CD14-positive monocyte (primary cell): ENCODE measurements around the gene VTN. TPM values are rescaled to one million over a fixed set of nuclear protein-coding genes. Genes with fewer than 3 reads are reported as not detected.

Source experiments
- DNase-seq, 3 donors: peaks; one replicate each; pipeline ENCODE4 v3.0.0-alpha.2; 2011 to 2022
- H2AFZ ChIP-seq: 2 replicates; pipeline ENCODE4 v1.6.0; 2012; ENCODE audit warnings: mild to moderate bottlenecking, low read depth, low read length, inconsistent platforms; ENCODE audit not compliant: insufficient read depth, poor library complexity, severe bottlenecking
- H3K27ac ChIP-seq, 2 donors: 1 replicate in 1 of 2; 2 replicates in 1 of 2; pipeline ENCODE4 v1.5.1; 2012 to 2013; ENCODE audit warnings: low read length in 2 of 2, control low read depth in 1 of 2, inconsistent platforms in 1 of 2, low read depth in 1 of 2, mild to moderate bottlenecking in 1 of 2
- H3K27me3 ChIP-seq, 2 donors: one replicate each; pipeline versions ENCODE4 v1.6.0 to v1.6.1; 2011 to 2013; ENCODE audit warnings: low read length in 2 of 2; ENCODE audit not compliant: control insufficient read depth in 2 of 2, insufficient read depth in 2 of 2
- H3K36me3 ChIP-seq, 2 donors: replicated peaks in 1 of 2; 1 replicate in 1 of 2; 2 replicates in 1 of 2; pipeline versions ENCODE4 v1.5.1 to v1.6.1; 2012 to 2013; ENCODE audit warnings: low read length in 2 of 2, control low read depth in 1 of 2, inconsistent platforms in 1 of 2, mild to moderate bottlenecking in 1 of 2; ENCODE audit not compliant: insufficient read depth in 2 of 2, control insufficient read depth in 1 of 2
- H3K4me1 ChIP-seq, 2 donors: 1 replicate in 1 of 2; 2 replicates in 1 of 2; pipeline versions ENCODE4 v1.5.1 to v1.6.1; 2012 to 2013; ENCODE audit warnings: low read length in 2 of 2, control low read depth in 1 of 2, inconsistent platforms in 1 of 2, mild to moderate bottlenecking in 1 of 2, moderate library complexity in 1 of 2; ENCODE audit not compliant: insufficient read depth in 2 of 2, control insufficient read depth in 1 of 2
- H3K4me2 ChIP-seq: replicated peaks from 2 replicates; pipeline ENCODE3; 2012; ENCODE audit warnings: low read length, moderate library complexity, mild to moderate bottlenecking; ENCODE audit not compliant: poor library complexity, severe bottlenecking; ENCODE audit errors: extremely low read depth
- H3K4me3 ChIP-seq, 3 experiments: fragments of 200-600 bp in 1 of 3; sonication (generic) in 1 of 3; replicated peaks in 1 of 3; 1 replicate in 2 of 3; 2 replicates in 1 of 3; pipeline ENCODE4 v1.5.1; 2011 to 2013; ENCODE audit warnings: low read length in 3 of 3, mild to moderate bottlenecking in 3 of 3, control low read depth in 2 of 3, low read depth in 2 of 3, inconsistent platforms in 1 of 3, moderate library complexity in 1 of 3
- H3K79me2 ChIP-seq: 2 replicates; pipeline ENCODE4 v1.6.0; 2012; ENCODE audit warnings: mild to moderate bottlenecking, control low read depth, inconsistent platforms, low read length, moderate library complexity; ENCODE audit not compliant: insufficient read depth
- H3K9ac ChIP-seq: 2 replicates; pipeline ENCODE4 v1.6.0; 2017; ENCODE audit warnings: low read length, mild to moderate bottlenecking; ENCODE audit not compliant: insufficient read depth, poor library complexity, severe bottlenecking
- H3K9me3 ChIP-seq, 2 donors: replicated peaks in 1 of 2; 1 replicate in 1 of 2; 2 replicates in 1 of 2; pipeline versions ENCODE4 v1.5.1 to v1.6.1; 2012 to 2013; ENCODE audit warnings: low read length in 2 of 2, control low read depth in 1 of 2; ENCODE audit not compliant: control insufficient read depth in 1 of 2, insufficient read depth in 1 of 2
- H4K20me1 ChIP-seq: 2 replicates; pipeline ENCODE4 v1.6.0; 2012; ENCODE audit warnings: mild to moderate bottlenecking, low read length, control low read depth, moderate library complexity; ENCODE audit not compliant: insufficient read depth
- H3K27ac Mint-ChIP-seq, 7 donors: one replicate each; pipeline ENCODE4 v1.8.0; 2020; ENCODE audit warnings: mild to moderate bottlenecking in 7 of 7, mixed read lengths in 7 of 7, moderate library complexity in 6 of 7, inconsistent platforms in 2 of 7
- H3K27me3 Mint-ChIP-seq, 3 donors: one replicate each; pipeline ENCODE4 v1.8.0; 2021 to 2022; ENCODE audit warnings: low read depth in 3 of 3, mild to moderate bottlenecking in 3 of 3, mixed read lengths in 3 of 3, moderate library complexity in 3 of 3, inconsistent platforms in 1 of 3
- H3K36me3 Mint-ChIP-seq, 2 donors: one replicate each; pipeline ENCODE4 v1.8.0; 2020; ENCODE audit warnings: mixed read lengths in 2 of 2, inconsistent platforms in 1 of 2, mild to moderate bottlenecking in 1 of 2
- H3K4me1 Mint-ChIP-seq: one replicate; pipeline ENCODE4 v1.8.0; 2020; ENCODE audit warnings: mild to moderate bottlenecking, mixed read lengths
- H3K4me3 Mint-ChIP-seq, 2 donors: one replicate each; pipeline ENCODE4 v1.8.0; 2020; ENCODE audit warnings: mild to moderate bottlenecking in 2 of 2, mixed read lengths in 2 of 2, moderate library complexity in 1 of 2
- H3K9me3 Mint-ChIP-seq, 7 donors: one replicate each; pipeline ENCODE4 v1.8.0; 2020 to 2022; ENCODE audit warnings: mixed read lengths in 7 of 7, mild to moderate bottlenecking in 6 of 7, moderate library complexity in 6 of 7, inconsistent platforms in 2 of 7
- CTCF ChIP-seq: fragments of 200-600 bp; IDR thresholded peaks from one replicate; pipeline ENCODE4 v1.8.0; 2022; ENCODE audit warnings: antibody characterized with exemption, mild to moderate bottlenecking
- WGBS: methylation state at CpG from one replicate; pipeline ENCODE4 v1.1.5; 2013; ENCODE audit warnings: missing lambda C conversion rate; ENCODE audit not compliant: insufficient coverage; 5-methylcytosine and 5-hydroxymethylcytosine counted together
- intact Hi-C, 2 donors: fragments of 100-400 bp; cut with micrococcal nuclease; formaldehyde crosslinking; loops; one replicate each; pipeline versions ENCODE4 v1.15.0 to v1.15.1; 2023
- polyA plus RNA-seq, 3 donors: library from polyadenylated mRNA; depleted of rRNA in 1 of 3; unstranded in 2 of 3; stranded (reverse) in 1 of 3; fragments of 300-500 nt in 2 of 3; fragments of >200 nt in 1 of 3; fragmentation: Illumina TruSeq in 2 of 3; gene quantifications; 1 replicate in 2 of 3; 2 replicates in 1 of 3; pipeline ENCODE4 v1.2.3, GENCODE V29; 2012 to 2021

Gene VTN
- polyA plus RNA-seq, 3 donors, result not detected

- Histone ChIP-seq H3K9ac (no peak overlapping the region), H3K36me3 (peaks cover 62 to 71% of the 10 kb centered on the region in 2 donors), H3K79me2 (peaks cover 22% of the 10 kb centered on the region), H4K20me1 (peaks cover 13% of the 10 kb centered on the region), H2AFZ (no peak overlapping the region), H3K4me1 (peaks cover 4 to 5% of the 10 kb centered on the region in 2 donors), H3K9me3 (no peaks in the 10 kb centered on the region), H3K4me3 (no peak overlapping the region), H3K4me2 (no peak overlapping the region), H3K27ac (no peak overlapping the region), H3K27me3 (no peaks in the 10 kb centered on the region)
- intact Hi-C loops, result no loop called here
- no peak for DNase-seq
- no peak for TF ChIP-seq CTCF
- Mint-ChIP-seq H3K27me3 (peaks cover 0 to 2% (median 0%) of the 10 kb centered on the region in 3 donors), H3K4me1 (peaks cover 10% of the 10 kb centered on the region), H3K9me3 (no peaks in the 10 kb centered on the region), H3K4me3 (no peak overlapping the region), H3K36me3 (peaks cover 69 to 72% of the 10 kb centered on the region in 2 donors), H3K27ac (no peak overlapping the region)
- 98% methylated on average over 11 of the region's 11 CpGs for WGBS
Measured at GRCh38 chr17:28341516-28341915, 28.6 kb downstream of the VTN start.

- Histone ChIP-seq H3K9me3 (no peaks in the 10 kb centered on the region), H3K4me1 (peaks cover 10 to 14% of the 10 kb centered on the region in 2 donors), H3K4me3 (no peak overlapping the region), H3K27ac (no peak overlapping the region), H2AFZ (no peak overlapping the region), H3K9ac (no peak overlapping the region), H3K36me3 (peaks cover 52 to 59% of the 10 kb centered on the region in 2 donors), H3K27me3 (no peaks in the 10 kb centered on the region), H3K4me2 (no peak overlapping the region), H4K20me1 (peaks cover 13% of the 10 kb centered on the region), H3K79me2 (peaks cover 32% of the 10 kb centered on the region)
- no peak for DNase-seq
- WGBS, result 100% methylated on average over 4 of the region's 6 CpGs
- Mint-ChIP-seq H3K27ac (peak overlapping the region in 3 of 7 donors; percentile 33 to 38 (median 36)), H3K36me3 (peaks cover 60 to 61% of the 10 kb centered on the region in 2 donors), H3K27me3 (peaks cover 0 to 2% (median 0%) of the 10 kb centered on the region in 3 donors), H3K4me1 (peaks cover 16% of the 10 kb centered on the region), H3K4me3 (no peak overlapping the region), H3K9me3 (no peaks in the 10 kb centered on the region)
- TF ChIP-seq CTCF, result no peak
- intact Hi-C loops, result no loop called here
Measured at GRCh38 chr17:28340374-28340773, 29.7 kb downstream of the VTN start.
